H54 (cell line): ENCODE measurements around the gene PLEKHA6.
A peak's percentile ranks its signal among the peaks of the same experiment; 100 is the strongest.

Source experiments
- DNase-seq: peaks from one replicate; pipeline ENCODE4 v3.0.0; 2011; ENCODE audit warnings: low spot score, mixed read lengths; ENCODE audit not compliant: insufficient read length
- FAIRE-seq: peaks from 3 replicates; lab custom pipeline; 2011; peaks lifted over from hg19 to GRCh38; lab: Jason Lieb, UNC
- POLR2A ChIP-seq: IDR thresholded peaks from 2 replicates; pipeline ENCODE4 v1.6.1; 2011; ENCODE audit warnings: low read depth, mild to moderate bottlenecking, low read length

PLEKHA6 gene

GRCh38 chr1:204368996-204369726 lies 9.4 kb upstream of the PLEKHA6 start:
- DNase-seq (no peak), FAIRE-seq (no peak)
- TF ChIP-seq POLR2A, result no peak

- DNase-seq, result no peak
- TF ChIP-seq POLR2A, result no peak
- no peak for FAIRE-seq
These were observed 8.2 kb upstream of the PLEKHA6 start for GRCh38 chr1:204367956-204368355.

GRCh38 chr1:204367193-204367858 lies 7.6 kb upstream of the PLEKHA6 start:
- TF ChIP-seq POLR2A, result no peak
- DNase-seq, result no peak
- no peak for FAIRE-seq

GRCh38 chr1:204366759-204367158 lies 7.0 kb upstream of the PLEKHA6 start:
- FAIRE-seq (no peak), DNase-seq (peak; percentile 28)
- no peak for TF ChIP-seq POLR2A

GRCh38 chr1:204363335-204364114 lies 3.8 kb upstream of the PLEKHA6 start:
- FAIRE-seq, result no peak

GRCh38 chr1:204362984-204363334 lies 3.2 kb upstream of the PLEKHA6 start:
- FAIRE-seq, result no peak
- no peak for TF ChIP-seq POLR2A
- DNase-seq, result no peak

More at GRCh38 chr1:204363335-204364114, 3.8 kb upstream of the PLEKHA6 start:
- TF ChIP-seq POLR2A, result no peak
- DNase-seq, result peak; percentile 53

- no peak for TF ChIP-seq POLR2A
- no peak for FAIRE-seq
These were observed 2.1 kb upstream of the PLEKHA6 start for GRCh38 chr1:204361781-204362180.

GRCh38 chr1:204361341-204361771 lies 1.6 kb upstream of the PLEKHA6 start:
- no peak for TF ChIP-seq POLR2A
- DNase-seq (no peak), FAIRE-seq (no peak)

More at GRCh38 chr1:204361781-204362180, 2.1 kb upstream of the PLEKHA6 start:
- no peak for DNase-seq

- no peak for DNase-seq
- no peak for TF ChIP-seq POLR2A
- no peak for FAIRE-seq
These were observed 585 bp upstream of the PLEKHA6 start for GRCh38 chr1:204360314-204360713.

GRCh38 chr1:204359131-204359473 lies 627 bp downstream of the PLEKHA6 start:
- no peak for TF ChIP-seq POLR2A
- FAIRE-seq, result no peak
- DNase-seq, result no peak

- no peak for FAIRE-seq
- TF ChIP-seq POLR2A, result no peak
- no peak for DNase-seq
These were observed 1.1 kb downstream of the PLEKHA6 start for GRCh38 chr1:204358605-204359004.

- TF ChIP-seq POLR2A, result no peak
- DNase-seq (no peak), FAIRE-seq (no peak)
These were observed 1.9 kb downstream of the PLEKHA6 start for GRCh38 chr1:204357551-204358490.

GRCh38 chr1:204356997-204357396 lies 2.7 kb downstream of the PLEKHA6 start:
- no peak for TF ChIP-seq POLR2A
- DNase-seq (no peak), FAIRE-seq (no peak)

- TF ChIP-seq POLR2A, result no peak
- FAIRE-seq, result no peak
- DNase-seq, result no peak
These were observed 3.8 kb downstream of the PLEKHA6 start for GRCh38 chr1:204355913-204356312.
